ENCODE results near the gene PLPP3. TPM values are rescaled to one million over a fixed set of nuclear protein-coding genes. Genes with fewer than 3 reads are reported as not detected.

PLPP3 gene
- total and polyA plus RNA-seq, 2 of the 8 experiments (the other 6 are each of a cell fraction or from before 2014, with no cell fraction given), result 33.2 to 42.0 TPM

- Histone ChIP-seq H3K9ac (replicated peaks in 1 of 4; ENCODE audit: extremely low read depth in 1 of 4, low read depth in 3 of 4, low read length in 3 of 4) (no peak overlapping the region), H2AK5ac (ENCODE audit: low read depth, low read length) (no peak overlapping the region), H4K8ac (ENCODE audit: extremely low read depth, insufficient read depth, low read length) (no peak overlapping the region), H3K27me3 (replicated peaks in 1 of 4; ENCODE audit: control insufficient read depth in 3 of 4, extremely low read depth in 1 of 4, insufficient read depth in 3 of 4, low read length in 3 of 4) (no peaks in the 10 kb centered on the region), H3K4me1 (replicated peaks in 1 of 4; ENCODE audit: control insufficient read depth in 3 of 4, insufficient read depth in 4 of 4, low read length in 3 of 4) (peaks cover 9 to 46% (median 26%) of the 10 kb centered on the region in 4 experiments), H2BK20ac (ENCODE audit: low read length) (no peak overlapping the region), H4K5ac (ENCODE audit: insufficient read length, low read depth, low read length) (peak overlapping the region; percentile 51), H2BK120ac (replicated peaks; ENCODE audit: low read depth, low read length) (no peak overlapping the region), H2AFZ (ENCODE audit: low read length) (no peak overlapping the region), H4K91ac (replicated peaks; ENCODE audit: insufficient read length, low read length) (no peak overlapping the region), H2BK15ac (ENCODE audit: low read length) (no peak overlapping the region), H3K36me3 (ENCODE audit: control insufficient read depth in 2 of 4, insufficient read depth in 4 of 4, low read length in 3 of 4) (peaks cover 0 to 8% (median 3%) of the 10 kb centered on the region in 4 experiments; a peak in 4 of 8 replicates), H3K4ac (replicated peaks; ENCODE audit: insufficient read length, low read depth, low read length) (no peak overlapping the region), H3K79me1 (ENCODE audit: low read depth, low read length) (peaks cover 6% of the 10 kb centered on the region), H4K20me1 (replicated peaks in 1 of 2; ENCODE audit: control insufficient read depth in 1 of 2, insufficient read depth in 2 of 2, low read length in 2 of 2) (no peaks in the 10 kb centered on the region), H3K27ac (ENCODE audit: low read depth, low read length) (no peak overlapping the region), H3K56ac (replicated peaks; ENCODE audit: insufficient read length, low read depth, low read length) (no peak overlapping the region), H3K14ac (ENCODE audit: insufficient read length) (no peak overlapping the region), H2BK12ac (ENCODE audit: low read depth, low read length) (no peak overlapping the region), H3K18ac (ENCODE audit: extremely low read depth, low read length) (no peak overlapping the region), H3K23ac (ENCODE audit: insufficient read length) (no peak overlapping the region), H3K9me3 (ENCODE audit: insufficient read depth in 2 of 2, low read depth in 1 of 2, low read length in 1 of 2) (no peaks in the 10 kb centered on the region), H3K4me2 (ENCODE audit: insufficient read depth in 1 of 2, low read depth in 2 of 2, low read length in 2 of 2) (no peak overlapping the region), H2BK5ac (ENCODE audit: low read depth, low read length) (no peak overlapping the region), H3K4me3 (ENCODE audit: extremely low read depth in 1 of 4, insufficient read depth in 2 of 4, low read depth in 3 of 4, low read length in 4 of 4) (no peak overlapping the region), H3K23me2 (ENCODE audit: low read depth, low read length) (no peaks in the 10 kb centered on the region), H3K79me2 (ENCODE audit: control insufficient read depth in 1 of 2, insufficient read depth in 2 of 2, low read length in 2 of 2) (peaks cover 28 to 95% of the 10 kb centered on the region in 2 experiments; a peak in 3 of 4 replicates)
- ChIA-PET POLR2A (ENCODE audit: partially characterized antibody) (no interaction called here), CTCF (ENCODE audit: partially characterized antibody) (interaction anchor here (1.2 to 1.3 kb wide), 2 partner anchors 22 to 35 kb away, joined by 3 to 4 read pairs; no protein-coding TSS in a partner anchor)
- no peak for DNase-seq (ENCODE audit: low read depth in 1 of 2, low spot score in 2 of 2)
- FAIRE-seq, result no peak
- 89% methylated on average over 4 of the region's 5 CpGs; no CpG with 5 or more reads in 1 of the 2 experiments for WGBS, 2 experiments (ENCODE audit: extremely low coverage in 1 of 2, insufficient coverage in 1 of 2, insufficient read length in 1 of 2, insufficient replicate concordance in 2 of 2, low coverage in 1 of 2, low lambda C conversion rate in 2 of 2, missing lambda C conversion rate in 1 of 2)
These were observed 36.7 kb downstream of the PLPP3 start for GRCh38 chr1:56542651-56543050.

Data from H1 (cell line).